GM23338 (cell line): ENCODE results near the gene PDE3B. TPM values are rescaled to one million over a fixed set of nuclear protein-coding genes. Genes with fewer than 3 reads are reported as not detected.

Experiments used
- JUNB ChIP-seq: IDR thresholded peaks from one replicate; pipeline ENCODE4 v1.6.1; 2016; ENCODE audit warnings: antibody characterized with exemption; ENCODE audit not compliant: unreplicated experiment
- NANOG ChIP-seq: IDR thresholded peaks from 2 replicates; pipeline ENCODE4 v1.6.1; 2016; ENCODE audit warnings: antibody characterized with exemption, borderline replicate concordance
- polyA plus RNA-seq: library from polyadenylated mRNA; unstranded; fragments of >200 nt; fragmentation: Nextera tagmentation; extraction: Ambion mirVana; gene quantifications from 2 replicates; pipeline ENCODE4 v1.2.1, GENCODE V29; 2016
- total RNA-seq: library from RNA; depleted of rRNA; stranded (reverse); fragments of >200 nt; shearing (Covaris generic); gene quantifications from 2 replicates; pipeline ENCODE4 v1.2.3, GENCODE V29; 2014
- TF ChIP-seq, protein P1 (sequence below): fragments of 250-450 bp; sonication (Bioruptor Pico); IDR thresholded peaks from 2 replicates; pipeline ENCODE4 v1.5.0; 2020; ENCODE audit warnings: mild to moderate bottlenecking, moderate library complexity
- TF ChIP-seq, protein P2 (sequence below): IDR thresholded peaks from one replicate; pipeline ENCODE4 v1.6.1; 2018; ENCODE audit warnings: antibody characterized with exemption; ENCODE audit not compliant: unreplicated experiment
- TF ChIP-seq, protein P3 (sequence below): IDR thresholded peaks from 2 replicates; pipeline ENCODE4 v1.6.1; 2016; ENCODE audit warnings: antibody characterized with exemption

PDE3B gene
- total and polyA plus RNA-seq, 2 experiments from 2014 or later, result 4.3 to 21.3 TPM

DNA sequence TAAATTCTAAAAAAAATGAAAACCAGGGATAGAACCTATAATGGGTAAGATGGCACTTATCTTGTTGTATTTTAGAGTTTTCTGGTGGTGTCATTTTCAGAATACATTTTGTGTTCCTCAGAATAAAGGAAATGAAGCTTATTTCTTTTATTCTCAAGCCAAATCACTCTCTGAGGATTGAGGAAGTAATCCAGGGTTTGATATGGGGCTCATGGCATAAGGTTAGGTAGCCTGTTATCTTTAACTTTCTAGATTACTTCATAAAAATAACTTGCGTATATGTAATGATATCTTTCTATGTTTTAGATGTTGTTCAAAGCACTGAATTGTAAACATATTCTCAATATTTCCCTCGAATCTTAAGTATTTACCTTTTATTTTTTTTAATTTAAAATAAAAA is 33.5 kb downstream of the PDE3B start (continued):
- TF ChIP-seq, protein P1, sequence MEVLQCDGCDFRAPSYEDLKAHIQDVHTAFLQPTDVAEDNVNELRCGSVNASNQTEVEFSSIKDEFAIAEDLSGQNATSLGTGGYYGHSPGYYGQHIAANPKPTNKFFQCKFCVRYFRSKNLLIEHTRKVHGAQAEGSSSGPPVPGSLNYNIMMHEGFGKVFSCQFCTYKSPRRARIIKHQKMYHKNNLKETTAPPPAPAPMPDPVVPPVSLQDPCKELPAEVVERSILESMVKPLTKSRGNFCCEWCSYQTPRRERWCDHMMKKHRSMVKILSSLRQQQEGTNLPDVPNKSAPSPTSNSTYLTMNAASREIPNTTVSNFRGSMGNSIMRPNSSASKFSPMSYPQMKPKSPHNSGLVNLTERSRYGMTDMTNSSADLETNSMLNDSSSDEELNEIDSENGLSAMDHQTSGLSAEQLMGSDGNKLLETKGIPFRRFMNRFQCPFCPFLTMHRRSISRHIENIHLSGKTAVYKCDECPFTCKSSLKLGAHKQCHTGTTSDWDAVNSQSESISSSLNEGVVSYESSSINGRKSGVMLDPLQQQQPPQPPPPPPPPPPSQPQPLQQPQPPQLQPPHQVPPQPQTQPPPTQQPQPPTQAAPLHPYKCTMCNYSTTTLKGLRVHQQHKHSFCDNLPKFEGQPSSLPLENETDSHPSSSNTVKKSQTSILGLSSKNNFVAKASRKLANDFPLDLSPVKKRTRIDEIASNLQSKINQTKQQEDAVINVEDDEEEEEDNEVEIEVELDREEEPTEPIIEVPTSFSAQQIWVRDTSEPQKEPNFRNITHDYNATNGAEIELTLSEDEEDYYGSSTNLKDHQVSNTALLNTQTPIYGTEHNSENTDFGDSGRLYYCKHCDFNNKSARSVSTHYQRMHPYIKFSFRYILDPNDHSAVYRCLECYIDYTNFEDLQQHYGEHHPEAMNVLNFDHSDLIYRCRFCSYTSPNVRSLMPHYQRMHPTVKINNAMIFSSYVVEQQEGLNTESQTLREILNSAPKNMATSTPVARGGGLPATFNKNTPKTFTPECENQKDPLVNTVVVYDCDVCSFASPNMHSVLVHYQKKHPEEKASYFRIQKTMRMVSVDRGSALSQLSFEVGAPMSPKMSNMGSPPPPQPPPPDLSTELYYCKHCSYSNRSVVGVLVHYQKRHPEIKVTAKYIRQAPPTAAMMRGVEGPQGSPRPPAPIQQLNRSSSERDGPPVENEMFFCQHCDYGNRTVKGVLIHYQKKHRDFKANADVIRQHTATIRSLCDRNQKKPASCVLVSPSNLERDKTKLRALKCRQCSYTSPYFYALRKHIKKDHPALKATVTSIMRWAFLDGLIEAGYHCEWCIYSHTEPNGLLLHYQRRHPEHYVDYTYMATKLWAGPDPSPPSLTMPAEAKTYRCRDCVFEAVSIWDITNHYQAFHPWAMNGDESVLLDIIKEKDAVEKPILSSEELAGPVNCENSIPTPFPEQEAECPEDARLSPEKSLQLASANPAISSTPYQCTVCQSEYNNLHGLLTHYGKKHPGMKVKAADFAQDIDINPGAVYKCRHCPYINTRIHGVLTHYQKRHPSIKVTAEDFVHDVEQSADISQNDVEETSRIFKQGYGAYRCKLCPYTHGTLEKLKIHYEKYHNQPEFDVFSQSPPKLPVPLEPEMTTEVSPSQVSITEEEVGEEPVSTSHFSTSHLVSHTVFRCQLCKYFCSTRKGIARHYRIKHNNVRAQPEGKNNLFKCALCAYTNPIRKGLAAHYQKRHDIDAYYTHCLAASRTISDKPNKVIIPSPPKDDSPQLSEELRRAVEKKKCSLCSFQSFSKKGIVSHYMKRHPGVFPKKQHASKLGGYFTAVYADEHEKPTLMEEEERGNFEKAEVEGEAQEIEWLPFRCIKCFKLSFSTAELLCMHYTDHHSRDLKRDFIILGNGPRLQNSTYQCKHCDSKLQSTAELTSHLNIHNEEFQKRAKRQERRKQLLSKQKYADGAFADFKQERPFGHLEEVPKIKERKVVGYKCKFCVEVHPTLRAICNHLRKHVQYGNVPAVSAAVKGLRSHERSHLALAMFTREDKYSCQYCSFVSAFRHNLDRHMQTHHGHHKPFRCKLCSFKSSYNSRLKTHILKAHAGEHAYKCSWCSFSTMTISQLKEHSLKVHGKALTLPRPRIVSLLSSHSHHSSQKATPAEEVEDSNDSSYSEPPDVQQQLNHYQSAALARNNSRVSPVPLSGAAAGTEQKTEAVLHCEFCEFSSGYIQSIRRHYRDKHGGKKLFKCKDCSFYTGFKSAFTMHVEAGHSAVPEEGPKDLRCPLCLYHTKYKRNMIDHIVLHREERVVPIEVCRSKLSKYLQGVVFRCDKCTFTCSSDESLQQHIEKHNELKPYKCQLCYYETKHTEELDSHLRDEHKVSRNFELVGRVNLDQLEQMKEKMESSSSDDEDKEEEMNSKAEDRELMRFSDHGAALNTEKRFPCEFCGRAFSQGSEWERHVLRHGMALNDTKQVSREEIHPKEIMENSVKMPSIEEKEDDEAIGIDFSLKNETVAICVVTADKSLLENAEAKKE (CRISPR knock-in tag), result no peak
- TF ChIP-seq, protein P2, sequence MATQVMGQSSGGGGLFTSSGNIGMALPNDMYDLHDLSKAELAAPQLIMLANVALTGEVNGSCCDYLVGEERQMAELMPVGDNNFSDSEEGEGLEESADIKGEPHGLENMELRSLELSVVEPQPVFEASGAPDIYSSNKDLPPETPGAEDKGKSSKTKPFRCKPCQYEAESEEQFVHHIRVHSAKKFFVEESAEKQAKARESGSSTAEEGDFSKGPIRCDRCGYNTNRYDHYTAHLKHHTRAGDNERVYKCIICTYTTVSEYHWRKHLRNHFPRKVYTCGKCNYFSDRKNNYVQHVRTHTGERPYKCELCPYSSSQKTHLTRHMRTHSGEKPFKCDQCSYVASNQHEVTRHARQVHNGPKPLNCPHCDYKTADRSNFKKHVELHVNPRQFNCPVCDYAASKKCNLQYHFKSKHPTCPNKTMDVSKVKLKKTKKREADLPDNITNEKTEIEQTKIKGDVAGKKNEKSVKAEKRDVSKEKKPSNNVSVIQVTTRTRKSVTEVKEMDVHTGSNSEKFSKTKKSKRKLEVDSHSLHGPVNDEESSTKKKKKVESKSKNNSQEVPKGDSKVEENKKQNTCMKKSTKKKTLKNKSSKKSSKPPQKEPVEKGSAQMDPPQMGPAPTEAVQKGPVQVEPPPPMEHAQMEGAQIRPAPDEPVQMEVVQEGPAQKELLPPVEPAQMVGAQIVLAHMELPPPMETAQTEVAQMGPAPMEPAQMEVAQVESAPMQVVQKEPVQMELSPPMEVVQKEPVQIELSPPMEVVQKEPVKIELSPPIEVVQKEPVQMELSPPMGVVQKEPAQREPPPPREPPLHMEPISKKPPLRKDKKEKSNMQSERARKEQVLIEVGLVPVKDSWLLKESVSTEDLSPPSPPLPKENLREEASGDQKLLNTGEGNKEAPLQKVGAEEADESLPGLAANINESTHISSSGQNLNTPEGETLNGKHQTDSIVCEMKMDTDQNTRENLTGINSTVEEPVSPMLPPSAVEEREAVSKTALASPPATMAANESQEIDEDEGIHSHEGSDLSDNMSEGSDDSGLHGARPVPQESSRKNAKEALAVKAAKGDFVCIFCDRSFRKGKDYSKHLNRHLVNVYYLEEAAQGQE, result no peak
- TF ChIP-seq NANOG (no peak), JUNB (no peak)
- TF ChIP-seq, protein P3, sequence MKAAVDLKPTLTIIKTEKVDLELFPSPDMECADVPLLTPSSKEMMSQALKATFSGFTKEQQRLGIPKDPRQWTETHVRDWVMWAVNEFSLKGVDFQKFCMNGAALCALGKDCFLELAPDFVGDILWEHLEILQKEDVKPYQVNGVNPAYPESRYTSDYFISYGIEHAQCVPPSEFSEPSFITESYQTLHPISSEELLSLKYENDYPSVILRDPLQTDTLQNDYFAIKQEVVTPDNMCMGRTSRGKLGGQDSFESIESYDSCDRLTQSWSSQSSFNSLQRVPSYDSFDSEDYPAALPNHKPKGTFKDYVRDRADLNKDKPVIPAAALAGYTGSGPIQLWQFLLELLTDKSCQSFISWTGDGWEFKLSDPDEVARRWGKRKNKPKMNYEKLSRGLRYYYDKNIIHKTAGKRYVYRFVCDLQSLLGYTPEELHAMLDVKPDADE, result no peak
